Neural progenitor cell (in vitro differentiated cells): ENCODE results near the gene TMEM47.

Experiments
- EZH2phosphoT487 ChIP-seq: fragments of 200-600 bp; sonication (generic); IDR thresholded peaks from 2 replicates; pipeline ENCODE4 v1.6.1; 2017; ENCODE audit warnings: antibody characterized with exemption
- TF ChIP-seq, protein P1 (sequence below): fragments of 200-600 bp; sonication (generic); IDR thresholded peaks from 2 replicates; pipeline ENCODE4 v1.5.1; 2017; ENCODE audit warnings: antibody characterized with exemption, mild to moderate bottlenecking

DNA sequence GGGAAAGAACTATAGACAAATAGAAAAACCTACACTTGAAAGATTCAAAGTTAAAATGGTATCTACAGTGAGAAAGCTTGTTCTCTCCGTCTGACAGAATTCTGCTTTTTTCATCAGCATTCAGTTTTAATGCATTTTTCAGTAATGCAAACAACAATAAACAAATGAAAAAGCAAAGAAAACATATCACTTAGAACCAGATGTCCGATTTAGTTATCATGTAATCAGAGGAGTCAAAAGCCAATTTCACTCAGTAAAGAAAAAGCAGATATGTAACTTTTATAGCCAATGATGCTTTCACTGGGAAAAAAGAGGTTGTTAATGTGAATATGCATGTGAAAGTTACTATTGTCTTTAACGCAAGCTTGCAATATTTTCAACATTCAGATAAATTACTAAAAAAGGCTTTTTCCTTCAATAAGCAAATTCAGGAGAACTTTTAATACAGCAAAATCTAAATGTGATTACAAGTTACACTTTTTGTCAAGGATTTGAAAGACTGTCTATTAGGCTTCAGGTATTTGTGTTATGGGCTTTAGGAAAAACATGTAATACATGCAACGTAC lies 70.7 kb downstream of the TMEM47 start:
- TF ChIP-seq, protein P1, sequence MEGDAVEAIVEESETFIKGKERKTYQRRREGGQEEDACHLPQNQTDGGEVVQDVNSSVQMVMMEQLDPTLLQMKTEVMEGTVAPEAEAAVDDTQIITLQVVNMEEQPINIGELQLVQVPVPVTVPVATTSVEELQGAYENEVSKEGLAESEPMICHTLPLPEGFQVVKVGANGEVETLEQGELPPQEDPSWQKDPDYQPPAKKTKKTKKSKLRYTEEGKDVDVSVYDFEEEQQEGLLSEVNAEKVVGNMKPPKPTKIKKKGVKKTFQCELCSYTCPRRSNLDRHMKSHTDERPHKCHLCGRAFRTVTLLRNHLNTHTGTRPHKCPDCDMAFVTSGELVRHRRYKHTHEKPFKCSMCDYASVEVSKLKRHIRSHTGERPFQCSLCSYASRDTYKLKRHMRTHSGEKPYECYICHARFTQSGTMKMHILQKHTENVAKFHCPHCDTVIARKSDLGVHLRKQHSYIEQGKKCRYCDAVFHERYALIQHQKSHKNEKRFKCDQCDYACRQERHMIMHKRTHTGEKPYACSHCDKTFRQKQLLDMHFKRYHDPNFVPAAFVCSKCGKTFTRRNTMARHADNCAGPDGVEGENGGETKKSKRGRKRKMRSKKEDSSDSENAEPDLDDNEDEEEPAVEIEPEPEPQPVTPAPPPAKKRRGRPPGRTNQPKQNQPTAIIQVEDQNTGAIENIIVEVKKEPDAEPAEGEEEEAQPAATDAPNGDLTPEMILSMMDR = no peak
- no peak for TF ChIP-seq EZH2phosphoT487
